ENCODE measurements around the gene ZMIZ1.

The ZMIZ1 gene

DNA sequence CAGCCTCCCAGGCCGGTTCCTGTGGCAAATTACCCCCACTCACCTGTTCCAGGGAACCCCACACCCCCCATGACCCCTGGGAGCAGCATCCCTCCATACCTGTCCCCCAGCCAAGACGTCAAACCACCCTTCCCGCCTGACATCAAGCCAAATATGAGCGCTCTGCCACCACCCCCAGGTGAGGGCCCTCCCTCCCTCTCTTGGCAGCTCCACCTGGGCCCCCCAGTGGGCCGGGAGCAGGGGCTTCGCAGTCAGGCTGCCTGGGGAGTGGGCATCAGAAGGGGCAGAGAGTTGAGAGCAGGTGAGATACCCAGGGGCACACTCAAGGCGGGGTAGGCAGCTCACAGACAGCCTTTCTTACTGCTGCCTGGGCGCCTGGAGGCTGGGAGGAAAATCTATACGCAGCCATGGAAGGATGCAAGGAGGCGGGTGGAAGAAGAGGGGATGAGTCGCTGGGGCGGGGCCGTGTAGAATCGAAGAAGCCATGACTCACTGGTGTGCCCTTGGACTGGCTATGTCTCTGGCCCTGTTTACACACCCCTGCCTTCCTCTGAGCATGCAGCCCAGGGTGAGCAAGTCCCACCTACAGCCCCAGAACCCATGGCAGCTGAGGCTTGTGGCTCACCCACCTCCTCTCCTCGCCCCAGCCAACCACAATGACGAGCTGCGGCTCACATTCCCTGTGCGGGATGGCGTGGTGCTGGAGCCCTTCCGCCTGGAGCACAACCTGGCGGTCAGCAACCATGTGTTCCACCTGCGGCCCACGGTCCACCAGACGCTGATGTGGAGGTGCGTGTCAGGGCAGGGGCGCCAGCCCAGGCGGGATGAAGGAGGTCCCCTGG, 229.9 kb downstream of the ZMIZ1 start:
- H3K4me2 ChIP-seq (ENCODE audit: low read length, poor library complexity, severe bottlenecking): no peak overlapping the region
- H2BK5ac ChIP-seq (ENCODE audit: low read depth, low read length, poor library complexity, severe bottlenecking): no peak overlapping the region
- H3K79me1 ChIP-seq (replicated peaks; ENCODE audit: low read length, poor library complexity, severe bottlenecking): peaks cover 37% of the 10 kb centered on the region
- H3K27me3 ChIP-seq (ENCODE audit: control insufficient read depth in 1 of 2, insufficient read depth in 1 of 2, low read length in 2 of 2): no peaks in the 10 kb centered on the region
- peak; percentile 96 for DNase-seq
- H2BK120ac ChIP-seq (ENCODE audit: low read depth, low read length): peak overlapping the region; percentile 59
- peak overlapping the region; percentile 77 for H2BK15ac ChIP-seq (ENCODE audit: low read depth, poor library complexity, severe bottlenecking)
- peak overlapping the region in 1 of 2 experiments; percentile 9 for H3K23ac ChIP-seq (ENCODE audit: low read length in 2 of 2)
- peak overlapping the region; percentile 35 to 83 for H2BK12ac ChIP-seq (ENCODE audit: low read length in 2 of 2)
- H4K8ac ChIP-seq (ENCODE audit: low read length): peak overlapping the region; percentile 52
- peak overlapping the region; percentile 25 to 85 for H3K18ac ChIP-seq (ENCODE audit: low read depth in 1 of 2, low read length in 2 of 2)
- H2AK5ac ChIP-seq (ENCODE audit: low read length, severe bottlenecking): no peak overlapping the region
- peak overlapping the region in 1 of 2 experiments; percentile 90 for H3K14ac ChIP-seq (ENCODE audit: low read length in 2 of 2)
- peak overlapping the region; percentile 68 for H3K9ac ChIP-seq (ENCODE audit: low read length)
- peaks cover 88 to 94% of the 10 kb centered on the region in 2 experiments for H3K36me3 ChIP-seq (ENCODE audit: control insufficient read depth in 1 of 2, insufficient read depth in 2 of 2, low read depth in 1 of 2, low read length in 2 of 2)
- peak overlapping the region in 1 of 2 experiments; percentile 32 for H3K4me3 ChIP-seq (ENCODE audit: insufficient read depth in 1 of 2, low read depth in 1 of 2, low read length in 2 of 2)
- WGBS: 54% methylated on average over 25 of the region's 27 CpGs
- H3K4ac ChIP-seq (ENCODE audit: low read depth in 1 of 2, low read length in 2 of 2): peak overlapping the region; percentile 37 to 76
- H4K91ac ChIP-seq (ENCODE audit: low read length): peak overlapping the region; percentile 89
- H3K9me3 ChIP-seq (ENCODE audit: control insufficient read depth, low read length): no peaks in the 10 kb centered on the region
- H3K4me1 ChIP-seq (ENCODE audit: control insufficient read depth, insufficient read depth, low read depth, low read length): peaks cover 35% of the 10 kb centered on the region
- peak overlapping the region; percentile 77 for H3K27ac ChIP-seq (ENCODE audit: low read length, poor library complexity, severe bottlenecking)
- no peak overlapping the region for H2AFZ ChIP-seq (ENCODE audit: low read depth, low read length)

DNA sequence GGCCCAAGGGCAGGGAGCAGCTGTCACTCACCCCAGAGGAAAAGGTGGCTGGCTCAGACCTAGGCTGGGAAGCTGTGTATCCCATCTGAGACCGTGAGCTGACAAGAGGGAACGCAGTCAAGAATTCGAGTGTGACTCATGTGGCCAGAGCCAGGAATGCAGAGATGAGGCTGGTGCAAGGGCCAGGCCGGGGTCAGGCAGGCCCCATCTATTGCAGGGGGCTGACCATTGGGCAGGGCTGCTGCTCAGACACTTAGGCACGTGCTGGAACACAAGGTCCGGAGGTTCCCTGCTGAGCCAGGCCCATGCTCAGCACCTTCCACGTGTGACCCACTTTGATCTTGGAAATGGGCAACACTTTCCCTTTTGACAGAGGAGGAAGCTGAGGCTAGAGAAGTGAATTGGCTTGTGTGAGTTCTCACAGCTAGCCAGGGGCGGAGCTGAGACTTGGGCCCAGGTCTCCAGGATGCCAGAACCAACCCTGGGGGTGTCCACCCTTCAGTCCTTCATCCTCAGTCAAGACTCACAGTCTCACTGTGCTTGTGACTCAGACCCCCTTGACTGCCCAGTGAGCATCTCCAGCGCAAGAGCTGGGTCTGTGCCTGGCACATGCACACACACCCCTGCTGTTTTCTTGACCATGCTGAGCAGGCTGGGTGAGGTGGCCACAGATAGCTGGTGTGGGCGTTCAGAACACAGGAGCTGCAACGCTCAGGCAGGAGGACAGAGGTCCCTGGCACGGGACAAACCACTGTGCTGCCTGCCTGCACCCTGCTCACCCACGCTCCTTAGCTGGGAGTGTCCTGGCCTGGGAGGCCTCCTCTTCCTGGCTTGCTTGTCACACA, 230.9 kb downstream of the ZMIZ1 start:
- Histone ChIP-seq H3K4ac (ENCODE audit: low read depth in 1 of 2, low read length in 2 of 2) (peak overlapping the region in 1 of 2 experiments; percentile 43), H3K23ac (ENCODE audit: low read length in 2 of 2) (no peak overlapping the region), H2BK15ac (ENCODE audit: low read depth, poor library complexity, severe bottlenecking) (no peak overlapping the region), H3K18ac (ENCODE audit: low read depth in 1 of 2, low read length in 2 of 2) (peak overlapping the region; percentile 25 to 85), H3K14ac (ENCODE audit: low read length in 2 of 2) (peak overlapping the region in 1 of 2 experiments; percentile 69), H2AK5ac (ENCODE audit: low read length, severe bottlenecking) (no peak overlapping the region), H3K4me3 (ENCODE audit: insufficient read depth in 1 of 2, low read depth in 1 of 2, low read length in 2 of 2) (peak overlapping the region in 1 of 2 experiments; percentile 32), H2BK5ac (ENCODE audit: low read depth, low read length, poor library complexity, severe bottlenecking) (no peak overlapping the region), H3K36me3 (ENCODE audit: control insufficient read depth in 1 of 2, insufficient read depth in 2 of 2, low read depth in 1 of 2, low read length in 2 of 2) (peaks cover 88 to 94% of the 10 kb centered on the region in 2 experiments), H3K4me2 (ENCODE audit: low read length, poor library complexity, severe bottlenecking) (no peak overlapping the region), H2BK120ac (ENCODE audit: low read depth, low read length) (no peak overlapping the region), H3K79me1 (replicated peaks; ENCODE audit: low read length, poor library complexity, severe bottlenecking) (peaks cover 38% of the 10 kb centered on the region), H3K27me3 (ENCODE audit: control insufficient read depth in 1 of 2, insufficient read depth in 1 of 2, low read length in 2 of 2) (no peaks in the 10 kb centered on the region), H3K4me1 (ENCODE audit: control insufficient read depth, insufficient read depth, low read depth, low read length) (peaks cover 32% of the 10 kb centered on the region), H4K8ac (ENCODE audit: low read length) (no peak overlapping the region), H2BK12ac (ENCODE audit: low read length in 2 of 2) (peak overlapping the region; percentile 4 to 7), H4K91ac (ENCODE audit: low read length) (no peak overlapping the region), H3K27ac (ENCODE audit: low read length, poor library complexity, severe bottlenecking) (peak overlapping the region; percentile 77), H3K9ac (ENCODE audit: low read length) (peak overlapping the region; percentile 68), H3K9me3 (ENCODE audit: control insufficient read depth, low read length) (no peaks in the 10 kb centered on the region), H2AFZ (ENCODE audit: low read depth, low read length) (no peak overlapping the region)
- DNase-seq: peak; percentile 88
- 42% methylated on average over 13 of the region's 13 CpGs for WGBS

- peak overlapping the region in 1 of 2 experiments; percentile 43 for H3K18ac ChIP-seq (ENCODE audit: low read depth in 1 of 2, low read length in 2 of 2)
- H3K27ac ChIP-seq (ENCODE audit: low read length, poor library complexity, severe bottlenecking): no peak overlapping the region
- no peak overlapping the region for H2AFZ ChIP-seq (ENCODE audit: low read depth, low read length)
- no peak overlapping the region for H3K23ac ChIP-seq (ENCODE audit: low read length in 2 of 2)
- H3K4me3 ChIP-seq (ENCODE audit: insufficient read depth in 1 of 2, low read depth in 1 of 2, low read length in 2 of 2): no peak overlapping the region
- peaks cover 36% of the 10 kb centered on the region for H3K79me1 ChIP-seq (replicated peaks; ENCODE audit: low read length, poor library complexity, severe bottlenecking)
- H2AK5ac ChIP-seq (ENCODE audit: low read length, severe bottlenecking): no peak overlapping the region
- H2BK12ac ChIP-seq (ENCODE audit: low read length in 2 of 2): peak overlapping the region in 1 of 2 experiments; percentile 38
- 97% methylated on average over 24 of the region's 24 CpGs for WGBS
- no peak overlapping the region for H3K9ac ChIP-seq (ENCODE audit: low read length)
- H3K4me2 ChIP-seq (ENCODE audit: low read length, poor library complexity, severe bottlenecking): no peak overlapping the region
- no peak overlapping the region for H2BK120ac ChIP-seq (ENCODE audit: low read depth, low read length)
- no peak overlapping the region for H4K91ac ChIP-seq (ENCODE audit: low read length)
- H3K27me3 ChIP-seq (ENCODE audit: control insufficient read depth in 1 of 2, insufficient read depth in 1 of 2, low read length in 2 of 2): no peaks in the 10 kb centered on the region
- peaks cover 89 to 94% of the 10 kb centered on the region in 2 experiments for H3K36me3 ChIP-seq (ENCODE audit: control insufficient read depth in 1 of 2, insufficient read depth in 2 of 2, low read depth in 1 of 2, low read length in 2 of 2)
- H4K8ac ChIP-seq (ENCODE audit: low read length): no peak overlapping the region
- H3K4ac ChIP-seq (ENCODE audit: low read depth in 1 of 2, low read length in 2 of 2): no peak overlapping the region
- no peaks in the 10 kb centered on the region for H3K9me3 ChIP-seq (ENCODE audit: control insufficient read depth, low read length)
- no peak overlapping the region for H3K14ac ChIP-seq (ENCODE audit: low read length in 2 of 2)
- no peak for DNase-seq
- H2BK5ac ChIP-seq (ENCODE audit: low read depth, low read length, poor library complexity, severe bottlenecking): no peak overlapping the region
- no peak overlapping the region for H2BK15ac ChIP-seq (ENCODE audit: low read depth, poor library complexity, severe bottlenecking)
- H3K4me1 ChIP-seq (ENCODE audit: control insufficient read depth, insufficient read depth, low read depth, low read length): peaks cover 32% of the 10 kb centered on the region
Measured at GRCh38 chr10:79300711-79301110, 231.9 kb downstream of the ZMIZ1 start.

Measured in mesenchymal stem cell (in vitro differentiated cells and primary cell).